Suprapubic skin (tissue), 4 donors: ENCODE results near the gene SIK3. TPM values are rescaled to one million over a fixed set of nuclear protein-coding genes. Genes with fewer than 3 reads are reported as not detected.

Experiments
- DNase-seq, 2 donors: peaks; one replicate each; pipeline ENCODE4 v3.0.0-alpha.2; 2019; ENCODE audit warnings: low spot score in 2 of 2
- H3K27ac ChIP-seq: fragments of 200-600 bp; sonication (generic); one replicate; pipeline ENCODE4 v1.5.1; 2019
- H3K27me3 ChIP-seq: fragments of 200-600 bp; sonication (generic); one replicate; pipeline ENCODE4 v1.5.1; 2019
- H3K36me3 ChIP-seq: fragments of 200-600 bp; sonication (generic); one replicate; pipeline ENCODE4 v1.5.1; 2019
- H3K4me1 ChIP-seq: fragments of 200-600 bp; sonication (generic); one replicate; pipeline ENCODE4 v1.5.1; 2019
- H3K4me3 ChIP-seq: fragments of 200-600 bp; sonication (generic); one replicate; pipeline ENCODE4 v1.5.1; 2019; ENCODE audit warnings: mild to moderate bottlenecking
- H3K9me3 ChIP-seq: fragments of 200-600 bp; sonication (generic); one replicate; pipeline ENCODE4 v1.5.1; 2019
- EP300 ChIP-seq: sonication (generic); formaldehyde crosslinking; IDR thresholded peaks from one replicate; pipeline ENCODE4 v1.6.1; 2017; ENCODE audit warnings: antibody characterized with exemption
- POLR2A ChIP-seq, 2 donors: fragments of 450-650 bp; IDR thresholded peaks; one replicate each; pipeline ENCODE4 v1.6.1; 2017; ENCODE audit warnings: antibody characterized with exemption in 2 of 2, mild to moderate bottlenecking in 2 of 2, moderate library complexity in 2 of 2
- POLR2AphosphoS5 ChIP-seq, 3 donors: sonication (generic); formaldehyde crosslinking; IDR thresholded peaks; one replicate each; pipeline ENCODE4 v1.6.1; 2017; ENCODE audit warnings: antibody characterized with exemption in 3 of 3
- WGBS: methylation state at CpG from one replicate; pipeline ENCODE4 v1.1.5; 2018; 5-methylcytosine and 5-hydroxymethylcytosine counted together
- total RNA-seq, 4 donors: library from RNA; depleted of rRNA; stranded (reverse); fragments of >200 nt; gene quantifications; one replicate each; pipeline ENCODE4 v1.1.0, GENCODE V29; 2016
- TF ChIP-seq, protein P1 (sequence below), 2 donors: fragments of 200-600 bp in 1 of 2; fragments of 450-650 bp in 1 of 2; sonication (generic) in 1 of 2; IDR thresholded peaks; one replicate each; pipeline ENCODE4 v1.5.1; 2016 to 2019; ENCODE audit warnings: antibody characterized with exemption in 2 of 2, mild to moderate bottlenecking in 1 of 2, moderate library complexity in 1 of 2

SIK3 gene
- total RNA-seq, 4 donors from 2014 or later = 31.6 to 60.8 (median 37.5) TPM

DNA sequence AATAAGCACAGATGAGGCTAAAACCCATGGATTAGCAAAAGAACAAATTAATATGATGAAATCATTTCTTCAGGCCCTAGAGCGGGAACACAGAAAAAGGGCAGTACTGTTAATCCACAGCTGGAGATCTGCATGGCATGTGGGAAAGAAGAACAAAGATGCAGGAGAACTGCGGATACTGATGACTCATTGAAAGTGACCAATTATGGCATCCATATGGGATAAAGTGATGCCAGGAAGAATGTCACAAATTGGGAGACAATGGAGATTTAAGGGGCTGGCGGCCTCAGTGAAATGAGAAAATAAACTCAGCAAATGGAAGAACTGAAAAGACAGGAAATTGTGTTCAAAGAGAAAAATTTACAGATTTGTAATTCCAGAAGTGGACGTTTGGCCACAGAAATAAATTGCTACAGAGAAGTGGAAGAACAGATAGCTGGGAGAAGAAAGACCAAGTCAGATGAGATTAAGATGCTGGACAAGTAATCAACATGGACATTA lies 39.4 kb downstream of the SIK3 start:
- Histone ChIP-seq H3K27me3 (no peaks in the 10 kb centered on the region), H3K4me3 (no peak overlapping the region), H3K36me3 (no peaks in the 10 kb centered on the region), H3K4me1 (peaks cover 8% of the 10 kb centered on the region), H3K27ac (no peak overlapping the region), H3K9me3 (no peaks in the 10 kb centered on the region)
- TF ChIP-seq, protein P1, sequence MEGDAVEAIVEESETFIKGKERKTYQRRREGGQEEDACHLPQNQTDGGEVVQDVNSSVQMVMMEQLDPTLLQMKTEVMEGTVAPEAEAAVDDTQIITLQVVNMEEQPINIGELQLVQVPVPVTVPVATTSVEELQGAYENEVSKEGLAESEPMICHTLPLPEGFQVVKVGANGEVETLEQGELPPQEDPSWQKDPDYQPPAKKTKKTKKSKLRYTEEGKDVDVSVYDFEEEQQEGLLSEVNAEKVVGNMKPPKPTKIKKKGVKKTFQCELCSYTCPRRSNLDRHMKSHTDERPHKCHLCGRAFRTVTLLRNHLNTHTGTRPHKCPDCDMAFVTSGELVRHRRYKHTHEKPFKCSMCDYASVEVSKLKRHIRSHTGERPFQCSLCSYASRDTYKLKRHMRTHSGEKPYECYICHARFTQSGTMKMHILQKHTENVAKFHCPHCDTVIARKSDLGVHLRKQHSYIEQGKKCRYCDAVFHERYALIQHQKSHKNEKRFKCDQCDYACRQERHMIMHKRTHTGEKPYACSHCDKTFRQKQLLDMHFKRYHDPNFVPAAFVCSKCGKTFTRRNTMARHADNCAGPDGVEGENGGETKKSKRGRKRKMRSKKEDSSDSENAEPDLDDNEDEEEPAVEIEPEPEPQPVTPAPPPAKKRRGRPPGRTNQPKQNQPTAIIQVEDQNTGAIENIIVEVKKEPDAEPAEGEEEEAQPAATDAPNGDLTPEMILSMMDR (IDR thresholded peaks at IDR 0.05) = no peak
- TF ChIP-seq POLR2A (IDR thresholded peaks at IDR 0.05) (no peak), EP300 (no peak), POLR2AphosphoS5 (IDR thresholded peaks at IDR 0.05) (no peak)
- 49% methylated on average over 4 of the region's 4 CpGs for WGBS
- DNase-seq = no peak

DNA sequence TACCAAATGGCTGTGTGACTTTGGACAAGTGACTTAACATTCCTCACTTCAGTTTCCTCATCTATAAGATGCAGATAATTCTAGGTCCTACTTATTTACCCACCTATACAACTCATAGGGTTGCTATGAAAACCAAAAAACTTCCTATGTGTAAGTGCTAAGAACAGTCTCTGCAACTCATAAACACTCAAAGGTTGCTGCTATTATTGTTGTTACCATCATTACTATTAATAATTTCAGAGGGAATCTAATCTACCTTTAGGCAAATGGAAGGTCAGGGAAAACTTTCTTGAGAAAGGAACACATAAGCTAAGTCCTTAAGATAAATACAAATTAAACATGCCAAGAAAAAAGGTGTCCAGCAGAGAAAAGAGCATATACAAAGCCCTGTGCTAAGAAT lies 40.5 kb downstream of the SIK3 start:
- no peak for DNase-seq
- no peak overlapping the region for H3K4me3 ChIP-seq
- H3K27me3 ChIP-seq = no peaks in the 10 kb centered on the region
- peaks cover 9% of the 10 kb centered on the region for H3K4me1 ChIP-seq
- TF ChIP-seq, protein P1 (IDR thresholded peaks at IDR 0.05) = no peak
- TF ChIP-seq POLR2AphosphoS5 (IDR thresholded peaks at IDR 0.05) (no peak), POLR2A (IDR thresholded peaks at IDR 0.05) (no peak), EP300 (no peak)
- H3K36me3 ChIP-seq = no peaks in the 10 kb centered on the region
- no peaks in the 10 kb centered on the region for H3K9me3 ChIP-seq
- no peak overlapping the region for H3K27ac ChIP-seq

DNA sequence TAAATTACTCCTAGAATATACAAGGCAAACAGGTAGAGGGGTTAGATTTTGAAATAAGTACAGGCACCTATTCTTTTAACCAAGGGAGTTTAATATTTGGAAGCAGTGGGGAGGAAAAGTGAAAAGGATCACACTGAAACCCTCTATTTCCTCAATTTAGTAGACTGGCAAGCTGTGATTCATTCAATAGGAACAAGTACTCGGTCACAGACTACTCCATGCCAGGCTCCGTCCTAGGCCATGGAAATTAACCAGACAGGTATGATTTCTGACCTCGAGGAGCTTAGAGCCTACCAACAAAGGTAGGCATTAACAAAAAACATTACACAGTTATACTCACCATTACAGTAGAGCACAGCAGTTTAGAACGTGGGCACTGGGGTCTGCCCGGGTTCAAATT lies 40.9 kb downstream of the SIK3 start:
- WGBS = 91% methylated on average over 5 of the region's 5 CpGs
- Histone ChIP-seq H3K4me1 (peaks cover 13% of the 10 kb centered on the region), H3K36me3 (no peaks in the 10 kb centered on the region), H3K27me3 (no peaks in the 10 kb centered on the region), H3K4me3 (no peak overlapping the region), H3K9me3 (no peaks in the 10 kb centered on the region), H3K27ac (no peak overlapping the region)
- TF ChIP-seq POLR2A (IDR thresholded peaks at IDR 0.05) (no peak), POLR2AphosphoS5 (IDR thresholded peaks at IDR 0.05) (no peak), EP300 (no peak)
- TF ChIP-seq, protein P1 (IDR thresholded peaks at IDR 0.05) = no peak
- no peak for DNase-seq

DNA sequence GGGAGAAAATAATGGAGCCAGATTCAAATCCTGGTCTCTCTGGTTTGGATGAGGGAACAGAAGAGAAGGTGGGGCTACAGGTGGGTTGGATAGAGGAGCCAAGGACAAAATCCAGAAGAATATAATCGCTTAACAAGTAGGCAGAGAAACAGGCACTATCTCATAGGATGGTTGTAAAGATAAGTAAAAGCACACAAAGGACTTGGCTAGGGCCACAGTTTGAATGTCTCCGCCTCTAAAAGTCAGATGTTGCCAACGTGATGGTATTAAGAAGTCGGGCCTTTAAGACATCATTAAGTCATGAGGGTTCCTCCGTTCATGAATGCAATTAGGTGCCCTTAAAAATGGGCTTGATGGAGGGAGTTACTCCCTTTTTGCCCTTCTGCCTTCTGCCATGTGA lies 42.8 kb downstream of the SIK3 start:
- Histone ChIP-seq H3K9me3 (no peaks in the 10 kb centered on the region), H3K4me1 (peaks cover 13% of the 10 kb centered on the region), H3K36me3 (no peaks in the 10 kb centered on the region), H3K27ac (no peak overlapping the region), H3K27me3 (no peaks in the 10 kb centered on the region), H3K4me3 (no peak overlapping the region)
- DNase-seq = no peak
- no peak for TF ChIP-seq POLR2A (IDR thresholded peaks at IDR 0.05)
- TF ChIP-seq EP300 = no peak
- WGBS = 62% methylated on average over 5 of the region's 5 CpGs

DNA sequence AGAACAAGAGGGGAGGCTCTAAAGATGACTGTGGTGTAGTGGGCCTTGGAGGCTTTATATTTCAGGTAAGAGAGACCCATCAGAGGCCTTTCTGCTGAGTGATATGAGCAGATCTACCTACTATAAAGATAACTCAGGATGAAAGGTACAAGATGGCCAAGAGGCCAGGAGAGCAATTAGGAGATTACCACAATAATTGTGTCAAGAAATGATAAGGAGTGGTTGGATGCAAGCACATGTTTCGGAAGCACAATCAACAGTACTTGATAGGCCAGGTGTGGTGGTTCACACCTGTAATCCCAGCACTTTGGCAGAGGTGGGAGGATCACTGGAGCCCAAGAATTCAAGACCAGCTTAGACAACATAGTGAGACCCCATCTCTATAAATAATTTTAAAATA lies 43.8 kb downstream of the SIK3 start:
- 95% methylated on average over 1 of the region's 1 CpG for WGBS
- no peaks in the 10 kb centered on the region for H3K36me3 ChIP-seq
- no peak overlapping the region for H3K4me3 ChIP-seq
- no peak overlapping the region for H3K27ac ChIP-seq
- H3K4me1 ChIP-seq = peaks cover 10% of the 10 kb centered on the region
- no peaks in the 10 kb centered on the region for H3K27me3 ChIP-seq
- no peak for DNase-seq
- TF ChIP-seq, protein P1 (IDR thresholded peaks at IDR 0.05) = no peak
- TF ChIP-seq EP300 (no peak), POLR2AphosphoS5 (IDR thresholded peaks at IDR 0.05) (no peak), POLR2A (IDR thresholded peaks at IDR 0.05) (no peak)
- no peaks in the 10 kb centered on the region for H3K9me3 ChIP-seq
